Hepatocyte (in vitro differentiated cells): ENCODE data around the gene RARB. TPM values are rescaled to one million over a fixed set of nuclear protein-coding genes. Genes with fewer than 3 reads are reported as not detected.

Source experiments
- DNase-seq: peaks from one replicate; pipeline ENCODE4 v3.0.0-alpha.2; 2016; ENCODE audit warnings: low spot score
- H2AFZ ChIP-seq: fragments of 200-600 bp; sonication (generic); 2 replicates; pipeline ENCODE4 v1.6.0; 2016; ENCODE audit warnings: antibody characterized with exemption, mild to moderate bottlenecking
- H3K27ac ChIP-seq: fragments of 200-600 bp; sonication (generic); 2 replicates; pipeline ENCODE4 v1.5.1; 2016; ENCODE audit warnings: mild to moderate bottlenecking
- H3K27me3 ChIP-seq: fragments of 200-600 bp; sonication (generic); 2 replicates; pipeline ENCODE4 v1.6.1; 2016
- H3K36me3 ChIP-seq: fragments of 200-600 bp; sonication (generic); replicated peaks from 2 replicates; pipeline ENCODE4 v1.5.1; 2016; ENCODE audit warnings: low read depth; ENCODE audit not compliant: insufficient read depth
- H3K4me1 ChIP-seq: fragments of 200-600 bp; sonication (generic); 2 replicates; pipeline ENCODE4 v1.5.1; 2016; ENCODE audit warnings: mild to moderate bottlenecking, moderate library complexity; ENCODE audit not compliant: insufficient read depth
- H3K4me2 ChIP-seq: fragments of 200-600 bp; sonication (generic); 2 replicates; pipeline ENCODE4 v1.6.0; 2016
- H3K4me3 ChIP-seq: fragments of 200-600 bp; sonication (generic); 2 replicates; pipeline ENCODE4 v1.5.1; 2016; ENCODE audit warnings: mild to moderate bottlenecking
- H3K79me2 ChIP-seq: fragments of 200-600 bp; sonication (generic); 2 replicates; pipeline ENCODE4 v1.6.0; 2017; ENCODE audit warnings: mild to moderate bottlenecking
- H3K9me2 ChIP-seq: fragments of 200-600 bp; sonication (generic); replicated peaks from 2 replicates; pipeline ENCODE4 v1.6.0; 2017; ENCODE audit warnings: mild to moderate bottlenecking; ENCODE audit not compliant: insufficient read depth
- H3K9me3 ChIP-seq: fragments of 200-600 bp; sonication (generic); 2 replicates; pipeline ENCODE4 v1.5.1; 2016; ENCODE audit warnings: low read depth, mild to moderate bottlenecking
- H4K20me1 ChIP-seq: fragments of 200-600 bp; sonication (generic); 2 replicates; pipeline ENCODE4 v1.6.0; 2016; ENCODE audit warnings: mild to moderate bottlenecking; ENCODE audit not compliant: insufficient read depth, poor library complexity, severe bottlenecking
- CTCF ChIP-seq: fragments of 200-600 bp; sonication (generic); IDR thresholded peaks from 2 replicates; pipeline ENCODE4 v1.5.1; 2016; ENCODE audit warnings: antibody characterized with exemption, mild to moderate bottlenecking; ENCODE audit not compliant: poor library complexity
- EZH2 ChIP-seq: fragments of 200-600 bp; sonication (generic); IDR thresholded peaks from 2 replicates; pipeline ENCODE4 v1.6.1; 2016; ENCODE audit warnings: antibody characterized with exemption, mild to moderate bottlenecking, borderline replicate concordance
- EZH2phosphoT487 ChIP-seq: fragments of 200-600 bp; sonication (generic); IDR thresholded peaks from one replicate; pipeline ENCODE4 v1.6.1; 2018; ENCODE audit warnings: antibody characterized with exemption, mild to moderate bottlenecking, low read depth, moderate library complexity; ENCODE audit not compliant: unreplicated experiment, severe bottlenecking
- WGBS: methylation state at CpG from one replicate; pipeline ENCODE4 v1.1.6; 2016; ENCODE audit warnings: low lambda C conversion rate; ENCODE audit errors: missing lambda C conversion rate; 5-methylcytosine and 5-hydroxymethylcytosine counted together
- polyA plus RNA-seq: library from polyadenylated mRNA; unstranded; fragments of >200 nt; fragmentation: Nextera tagmentation; extraction: Ambion mirVana; gene quantifications from 2 replicates; pipeline ENCODE4 v1.2.1, GENCODE V29; 2016
- total RNA-seq: library from RNA; depleted of rRNA; stranded (reverse); fragments of >200 nt; gene quantifications from 2 replicates; pipeline ENCODE4 v1.2.3, GENCODE V29; 2014

RARB gene
- total and polyA plus RNA-seq, 2 experiments from 2014 or later, result 22.2 to 30.7 TPM

- no peaks in the 10 kb centered on the region for H3K9me3 ChIP-seq
- H3K27me3 ChIP-seq, result no peaks in the 10 kb centered on the region
- H3K9me2 ChIP-seq, result no peaks in the 10 kb centered on the region
- H2AFZ ChIP-seq, result no peak overlapping the region
- H3K79me2 ChIP-seq, result no peaks in the 10 kb centered on the region
- no peak for TF ChIP-seq EZH2phosphoT487
- no peak for TF ChIP-seq EZH2
- TF ChIP-seq CTCF, result no peak
- peaks cover 3% of the 10 kb centered on the region for H4K20me1 ChIP-seq
- H3K4me3 ChIP-seq, result no peak overlapping the region
- no peaks in the 10 kb centered on the region for H3K36me3 ChIP-seq
- H3K4me1 ChIP-seq, result no peaks in the 10 kb centered on the region
- H3K4me2 ChIP-seq, result no peak overlapping the region
- no peak for DNase-seq
- WGBS, result 89% methylated on average over 8 of the region's 8 CpGs
- no peak overlapping the region for H3K27ac ChIP-seq
Measured at GRCh38 chr3:25580534-25580933, 152.5 kb downstream of the RARB start.

GRCh38 chr3:25581335-25581734 lies 153.3 kb downstream of the RARB start:
- peak overlapping the region; percentile 74 for H3K27ac ChIP-seq
- TF ChIP-seq EZH2phosphoT487 (no peak), CTCF (no peak), EZH2 (no peak)

GRCh38 chr3:25581823-25582222 lies 153.8 kb downstream of the RARB start:
- TF ChIP-seq CTCF (no peak), EZH2phosphoT487 (no peak), EZH2 (no peak)
- Histone ChIP-seq H2AFZ (no peak overlapping the region), H3K4me2 (no peak overlapping the region), H3K9me2 (no peaks in the 10 kb centered on the region), H4K20me1 (peaks cover 3% of the 10 kb centered on the region), H3K4me1 (no peaks in the 10 kb centered on the region), H3K27me3 (no peaks in the 10 kb centered on the region), H3K79me2 (no peaks in the 10 kb centered on the region), H3K9me3 (no peaks in the 10 kb centered on the region), H3K27ac (peak overlapping the region; percentile 74), H3K36me3 (no peaks in the 10 kb centered on the region), H3K4me3 (no peak overlapping the region)
- DNase-seq, result no peak
- WGBS, result 77% methylated on average over 3 of the region's 3 CpGs

More at GRCh38 chr3:25581335-25581734, 153.3 kb downstream of the RARB start:
- no peaks in the 10 kb centered on the region for H3K4me1 ChIP-seq
- no peaks in the 10 kb centered on the region for H3K9me2 ChIP-seq
- H3K9me3 ChIP-seq, result no peaks in the 10 kb centered on the region
- peaks cover 3% of the 10 kb centered on the region for H4K20me1 ChIP-seq
- H3K36me3 ChIP-seq, result no peaks in the 10 kb centered on the region
- DNase-seq, result no peak
- WGBS, result 90% methylated on average over 7 of the region's 7 CpGs
- no peaks in the 10 kb centered on the region for H3K79me2 ChIP-seq
- no peak overlapping the region for H2AFZ ChIP-seq
- H3K27me3 ChIP-seq, result no peaks in the 10 kb centered on the region
- no peak overlapping the region for H3K4me2 ChIP-seq
- no peak overlapping the region for H3K4me3 ChIP-seq

- H2AFZ ChIP-seq, result no peak overlapping the region
- peak overlapping the region; percentile 74 for H3K27ac ChIP-seq
- no peaks in the 10 kb centered on the region for H3K36me3 ChIP-seq
- no peaks in the 10 kb centered on the region for H3K4me1 ChIP-seq
- H4K20me1 ChIP-seq, result peaks cover 3% of the 10 kb centered on the region
- no peaks in the 10 kb centered on the region for H3K79me2 ChIP-seq
- no peaks in the 10 kb centered on the region for H3K27me3 ChIP-seq
- H3K9me3 ChIP-seq, result no peaks in the 10 kb centered on the region
- WGBS, result 54% methylated on average over 2 of the region's 2 CpGs
- H3K9me2 ChIP-seq, result no peaks in the 10 kb centered on the region
- DNase-seq, result peak; percentile 58
- TF ChIP-seq EZH2phosphoT487 (no peak), EZH2 (no peak), CTCF (no peak)
- H3K4me2 ChIP-seq, result no peak overlapping the region
- no peak overlapping the region for H3K4me3 ChIP-seq
Measured at GRCh38 chr3:25582242-25582641, 154.2 kb downstream of the RARB start.
